GM23248 (cell line): Measurements from ENCODE around the gene COA7. TPM values are rescaled to one million over a fixed set of nuclear protein-coding genes. Genes with fewer than 3 reads are reported as not detected.

Experiments
- DNase-seq: peaks from one replicate; pipeline ENCODE4 v3.0.0-alpha.2; 2015
- H2AFZ ChIP-seq: fragments of 200-600 bp; sonication (generic); 2 replicates; pipeline ENCODE4 v1.6.1; 2016; ENCODE audit warnings: antibody characterized with exemption
- H3F3A ChIP-seq: fragments of 200-600 bp; sonication (generic); 2 replicates; pipeline ENCODE4 v1.6.1; 2016; ENCODE audit warnings: mild to moderate bottlenecking, antibody characterized with exemption, mixed run types; ENCODE audit not compliant: insufficient read depth
- H3K27ac ChIP-seq: fragments of 200-600 bp; sonication (generic); 2 replicates; pipeline ENCODE4 v1.5.1; 2016; ENCODE audit warnings: mild to moderate bottlenecking
- H3K27me3 ChIP-seq: fragments of 200-600 bp; sonication (generic); replicated peaks from 2 replicates; pipeline ENCODE4 v1.6.1; 2016; ENCODE audit warnings: mild to moderate bottlenecking; ENCODE audit not compliant: insufficient read depth
- H3K36me3 ChIP-seq: fragments of 200-600 bp; sonication (generic); 2 replicates; pipeline ENCODE4 v1.6.1; 2016; ENCODE audit warnings: low read depth, mild to moderate bottlenecking
- H3K4me1 ChIP-seq: fragments of 200-600 bp; sonication (generic); 2 replicates; pipeline ENCODE4 v1.6.1; 2016; ENCODE audit warnings: mild to moderate bottlenecking; ENCODE audit not compliant: insufficient read depth
- H3K4me2 ChIP-seq: fragments of 200-600 bp; sonication (generic); one replicate; pipeline ENCODE4 v1.6.1; 2016; ENCODE audit warnings: mild to moderate bottlenecking; ENCODE audit not compliant: unreplicated experiment
- H3K4me3 ChIP-seq: fragments of 200-600 bp; sonication (generic); 2 replicates; pipeline ENCODE4 v1.5.1; 2016; ENCODE audit warnings: mild to moderate bottlenecking
- H3K79me2 ChIP-seq: fragments of 200-600 bp; sonication (generic); 2 replicates; pipeline ENCODE4 v1.6.1; 2016; ENCODE audit warnings: mild to moderate bottlenecking; ENCODE audit not compliant: insufficient read depth
- H3K9ac ChIP-seq: fragments of 200-600 bp; sonication (generic); 2 replicates; pipeline ENCODE4 v1.6.1; 2016; ENCODE audit warnings: mild to moderate bottlenecking
- H3K9me2 ChIP-seq: fragments of 200-600 bp; sonication (generic); 2 replicates; pipeline ENCODE4 v1.6.1; 2016; ENCODE audit warnings: mixed run types, mild to moderate bottlenecking, moderate library complexity; ENCODE audit not compliant: insufficient read depth
- H3K9me3 ChIP-seq: fragments of 200-600 bp; sonication (generic); one replicate; pipeline ENCODE4 v1.6.1; 2017; ENCODE audit warnings: low read depth
- H4K20me1 ChIP-seq: fragments of 200-600 bp; sonication (generic); 2 replicates; pipeline ENCODE4 v1.6.0; 2016; ENCODE audit not compliant: insufficient read depth
- EZH2 ChIP-seq: fragments of 200-600 bp; sonication (generic); IDR thresholded peaks from 2 replicates; pipeline ENCODE4 v1.6.1; 2018; ENCODE audit warnings: antibody characterized with exemption, mild to moderate bottlenecking; ENCODE audit not compliant: insufficient read depth, poor library complexity, severe bottlenecking
- EZH2phosphoT487 ChIP-seq: fragments of 200-600 bp; sonication (generic); IDR thresholded peaks from 2 replicates; pipeline ENCODE4 v1.6.1; 2018; ENCODE audit warnings: antibody characterized with exemption, moderate library complexity, mild to moderate bottlenecking, low read depth; ENCODE audit not compliant: insufficient read depth
- WGBS, 2 experiments: methylation state at CpG; one replicate each; pipeline ENCODE4 v1.1.6; 2015 to 2017; ENCODE audit warnings: low lambda C conversion rate in 2 of 2, low coverage in 1 of 2; ENCODE audit errors: missing lambda C conversion rate in 2 of 2; 5-methylcytosine and 5-hydroxymethylcytosine counted together
- in situ Hi-C: fragments of 300-500 bp; cut with MboI; formaldehyde crosslinking; loops from 2 replicates; pipeline ENCODE4 v1.15.0; 2020
- polyA plus RNA-seq: library from polyadenylated mRNA; unstranded; fragments of >200 nt; fragmentation: Nextera tagmentation; extraction: Ambion mirVana; gene quantifications from 2 replicates; pipeline ENCODE4 v1.2.1, GENCODE V29; 2016
- total RNA-seq: library from RNA; depleted of rRNA; stranded (reverse); fragments of >200 nt; shearing (Covaris generic); gene quantifications from 2 replicates; pipeline ENCODE4 v1.2.3, GENCODE V29; 2014

COA7 gene
- total and polyA plus RNA-seq, 2 experiments from 2014 or later, result 6.9 to 12.9 TPM

- Histone ChIP-seq H3K9me2 (no peaks in the 10 kb centered on the region), H3K9ac (no peak overlapping the region), H3K36me3 (no peaks in the 10 kb centered on the region), H3K4me2 (peak overlapping the region; percentile 22), H3K79me2 (no peaks in the 10 kb centered on the region), H3K4me1 (peaks cover 20% of the 10 kb centered on the region), H3F3A (peaks cover 14% of the 10 kb centered on the region), H3K27me3 (no peaks in the 10 kb centered on the region), H2AFZ (no peak overlapping the region), H3K4me3 (no peak overlapping the region), H3K27ac (peak overlapping the region; percentile 34), H3K9me3 (no peaks in the 10 kb centered on the region), H4K20me1 (no peaks in the 10 kb centered on the region)
- 83% methylated on average over 4 to 5 of the region's 5 CpGs for WGBS, 2 experiments
- TF ChIP-seq EZH2, result no peak
- no peak for TF ChIP-seq EZH2phosphoT487
- in situ Hi-C loops, result loop anchor here (25.0 kb wide), 1 partner anchor 479 kb away; the partner anchor contains the start of gene CPT2
- peak; percentile 77 for DNase-seq
These were observed 9.9 kb upstream of the COA7 start for GRCh38 chr1:52707927-52708655.

DNA sequence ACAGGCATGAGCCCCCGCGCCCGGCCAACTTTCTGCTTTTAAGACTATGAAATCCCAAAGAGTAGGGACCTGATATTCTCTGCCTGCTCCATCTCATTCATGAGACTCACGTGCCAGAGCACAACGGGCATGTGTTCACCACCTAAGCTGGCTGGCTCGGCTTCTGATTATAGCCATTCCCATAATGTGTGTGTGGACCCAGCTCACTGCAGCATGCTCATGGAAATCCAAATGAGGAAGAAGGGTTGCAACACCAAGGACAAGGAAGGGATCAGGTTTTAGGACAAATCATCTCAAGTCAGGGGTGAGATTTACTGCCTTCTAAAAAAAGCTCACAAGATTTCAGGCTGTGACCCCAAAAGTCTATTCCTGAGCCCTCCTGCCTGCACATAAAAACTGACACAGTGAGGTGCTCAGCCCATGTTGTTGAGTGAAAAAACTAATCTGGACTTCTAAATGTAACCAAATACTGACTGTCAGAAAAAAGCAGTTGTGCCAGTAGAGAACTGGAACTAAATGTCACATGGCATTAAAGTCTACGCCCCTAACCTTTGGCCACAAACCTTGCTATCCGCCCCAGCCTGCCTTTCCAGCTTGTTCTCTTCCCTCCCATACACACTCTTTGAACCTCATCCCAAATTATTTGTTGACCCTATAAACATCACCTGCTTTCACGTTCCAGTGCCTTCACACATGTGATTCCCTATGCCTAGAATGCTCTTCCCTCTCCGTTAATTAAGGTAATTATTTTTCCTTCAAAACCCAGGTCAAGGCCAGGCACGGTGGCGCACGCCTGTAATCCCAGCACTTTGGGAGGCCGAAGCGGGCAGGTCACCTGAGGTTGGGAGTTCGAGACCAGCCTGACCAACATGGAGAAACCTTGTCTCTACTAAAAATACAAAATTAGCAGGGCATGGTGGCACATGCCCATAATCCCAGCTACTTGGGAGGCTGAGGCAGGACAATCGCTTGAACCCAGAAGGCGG, 9.1 kb upstream of the COA7 start:
- Histone ChIP-seq H3K9ac (no peak overlapping the region), H2AFZ (no peak overlapping the region), H3K79me2 (no peaks in the 10 kb centered on the region), H3K36me3 (no peaks in the 10 kb centered on the region), H3K9me2 (no peaks in the 10 kb centered on the region), H3K4me3 (no peak overlapping the region), H3K4me2 (no peak overlapping the region), H3K4me1 (peaks cover 20% of the 10 kb centered on the region), H3F3A (peaks cover 14% of the 10 kb centered on the region), H3K9me3 (no peaks in the 10 kb centered on the region), H4K20me1 (no peaks in the 10 kb centered on the region), H3K27ac (peak overlapping the region; percentile 34; the same call in 1 of the 2 replicates), H3K27me3 (no peaks in the 10 kb centered on the region)
- WGBS, 2 experiments, result 84 to 88% methylated on average over 18 of the region's 18 CpGs
- no peak for TF ChIP-seq EZH2
- no peak for TF ChIP-seq EZH2phosphoT487
- in situ Hi-C loops, result loop anchor here (25.0 kb wide), 1 partner anchor 480 kb away; the partner anchor contains the start of gene CPT2
- no peak for DNase-seq

- WGBS, 2 experiments, result 75 to 76% methylated on average over 6 of the region's 6 CpGs
- no peak for DNase-seq
- in situ Hi-C loops, result loop anchor here (25.0 kb wide), 1 partner anchor 481 kb away; the partner anchor contains the start of gene CPT2
These were observed 8.1 kb upstream of the COA7 start for GRCh38 chr1:52706136-52706670.

More at GRCh38 chr1:52706136-52706670, 8.1 kb upstream of the COA7 start:
- Histone ChIP-seq H3K4me2 (no peak overlapping the region), H3F3A (peaks cover 14% of the 10 kb centered on the region), H4K20me1 (no peaks in the 10 kb centered on the region), H3K9me2 (no peaks in the 10 kb centered on the region), H3K27me3 (no peaks in the 10 kb centered on the region), H3K4me3 (no peak overlapping the region), H3K9ac (no peak overlapping the region), H3K4me1 (peaks cover 20% of the 10 kb centered on the region), H3K79me2 (no peaks in the 10 kb centered on the region), H3K9me3 (no peaks in the 10 kb centered on the region), H3K36me3 (no peaks in the 10 kb centered on the region), H2AFZ (no peak overlapping the region), H3K27ac (no peak overlapping the region)
- TF ChIP-seq EZH2 (no peak), EZH2phosphoT487 (no peak)
